SK-N-SH treated with all-trans-retinoic acid at 6 μM for 48 hours (cell line): ENCODE results near the gene ATP7B.

Experiments
- ATAC-seq: fragments of 200-7000 bp; cut with Tn5 transposase; 3 replicates; pipeline ENCODE4 v1.9.1; 2020; ENCODE audit warnings: mild to moderate bottlenecking, moderate library complexity
- ARNTL ChIP-seq: fragments of 450-650 bp; formaldehyde crosslinking; IDR thresholded peaks from 2 replicates; pipeline ENCODE4 v1.5.0; 2020; ENCODE audit warnings: low read depth, mild to moderate bottlenecking, moderate library complexity, borderline replicate concordance
- BACH2 ChIP-seq: fragments of 250-450 bp; sonication (Bioruptor Pico); IDR thresholded peaks from 2 replicates; pipeline ENCODE4 v1.9.0; 2021; ENCODE audit warnings: mild to moderate bottlenecking, borderline replicate concordance
- CSDC2 ChIP-seq: fragments of 250-450 bp; sonication (Bioruptor Pico); IDR thresholded peaks from 2 replicates; pipeline ENCODE4 v1.5.0; 2020; ENCODE audit warnings: mild to moderate bottlenecking, moderate library complexity
- ESRRG ChIP-seq: fragments of 250-450 bp; sonication (Bioruptor Pico); IDR thresholded peaks from 2 replicates; pipeline ENCODE4 v1.6.1; 2021; ENCODE audit warnings: mild to moderate bottlenecking
- GLIS3 ChIP-seq: fragments of 250-450 bp; sonication (Bioruptor Pico); IDR thresholded peaks from 2 replicates; pipeline ENCODE4 v1.5.0; 2020; ENCODE audit warnings: mild to moderate bottlenecking, moderate library complexity
- ISL1 ChIP-seq: fragments of 250-450 bp; sonication (Bioruptor Pico); IDR thresholded peaks from 2 replicates; pipeline ENCODE4 v2.1.2; 2022; ENCODE audit warnings: mild to moderate bottlenecking, moderate library complexity
- OSR1 ChIP-seq: fragments of 250-450 bp; sonication (Bioruptor Pico); IDR thresholded peaks from 2 replicates; pipeline ENCODE4 v1.8.0; 2022; ENCODE audit warnings: moderate library complexity, mild to moderate bottlenecking, inconsistent platforms
- PPARA ChIP-seq: fragments of 250-450 bp; sonication (Bioruptor Pico); IDR thresholded peaks from 2 replicates; pipeline ENCODE4 v1.5.0; 2020; ENCODE audit warnings: mild to moderate bottlenecking, borderline replicate concordance
- RARB ChIP-seq: fragments of 250-450 bp; sonication (Bioruptor Pico); IDR thresholded peaks from 2 replicates; pipeline ENCODE4 v1.8.0; 2021; ENCODE audit warnings: mild to moderate bottlenecking, moderate library complexity
- SNAI2 ChIP-seq: fragments of 250-450 bp; sonication (Bioruptor Pico); IDR thresholded peaks from 2 replicates; pipeline ENCODE4 v1.5.0; 2020; ENCODE audit warnings: mild to moderate bottlenecking, moderate library complexity
- TOX ChIP-seq: fragments of 250-450 bp; sonication (Bioruptor Pico); IDR thresholded peaks from 2 replicates; pipeline ENCODE4 v1.8.0; 2021; ENCODE audit warnings: mild to moderate bottlenecking, moderate library complexity, borderline replicate concordance
- ZC3H10 ChIP-seq: fragments of 250-450 bp; sonication (Bioruptor Pico); IDR thresholded peaks from 2 replicates; pipeline ENCODE4 v1.5.1; 2021; ENCODE audit warnings: mild to moderate bottlenecking, moderate library complexity
- ZFP3 ChIP-seq: fragments of 250-450 bp; sonication (Bioruptor Pico); IDR thresholded peaks from 2 replicates; pipeline ENCODE4 v1.5.0; 2020; ENCODE audit warnings: mild to moderate bottlenecking, moderate library complexity
- ZFP30 ChIP-seq: fragments of 450-650 bp; formaldehyde crosslinking; IDR thresholded peaks from 2 replicates; pipeline ENCODE4 v1.5.0; 2022; ENCODE audit warnings: mild to moderate bottlenecking, moderate library complexity
- ZNF70 ChIP-seq: fragments of 450-650 bp; formaldehyde crosslinking; IDR thresholded peaks from 2 replicates; pipeline ENCODE4 v1.5.0; 2020; ENCODE audit warnings: mild to moderate bottlenecking, moderate library complexity
- ZNF8 ChIP-seq: fragments of 450-650 bp; formaldehyde crosslinking; IDR thresholded peaks from 2 replicates; pipeline ENCODE4 v1.5.0; 2020; ENCODE audit warnings: mild to moderate bottlenecking, moderate library complexity
- TF ChIP-seq, protein P1 (sequence below): fragments of 250-450 bp; sonication (Bioruptor Pico); IDR thresholded peaks from 2 replicates; pipeline ENCODE4 v1.8.0; 2021; ENCODE audit warnings: low read depth, mild to moderate bottlenecking, moderate library complexity, borderline replicate concordance
- TF ChIP-seq, protein P2 (sequence below): fragments of 250-450 bp; sonication (Bioruptor Pico); IDR thresholded peaks from 2 replicates; pipeline ENCODE4 v1.5.1; 2021; ENCODE audit warnings: mild to moderate bottlenecking, moderate library complexity
- TF ChIP-seq, protein P3 (sequence below): fragments of 250-450 bp; sonication (Bioruptor Pico); IDR thresholded peaks from 2 replicates; pipeline ENCODE4 v1.5.0; 2020; ENCODE audit warnings: mild to moderate bottlenecking, moderate library complexity
- TF ChIP-seq, protein P4 (sequence below): fragments of 250-450 bp; sonication (Bioruptor Pico); IDR thresholded peaks from 2 replicates; pipeline ENCODE4 v1.8.0; 2020; ENCODE audit warnings: mild to moderate bottlenecking, moderate library complexity, borderline replicate concordance
- TF ChIP-seq, protein P5 (sequence below): fragments of 250-450 bp; sonication (Bioruptor Pico); IDR thresholded peaks from 2 replicates; pipeline ENCODE4 v1.5.1; 2020; ENCODE audit warnings: low read depth, mild to moderate bottlenecking, moderate library complexity

The ATP7B gene

DNA sequence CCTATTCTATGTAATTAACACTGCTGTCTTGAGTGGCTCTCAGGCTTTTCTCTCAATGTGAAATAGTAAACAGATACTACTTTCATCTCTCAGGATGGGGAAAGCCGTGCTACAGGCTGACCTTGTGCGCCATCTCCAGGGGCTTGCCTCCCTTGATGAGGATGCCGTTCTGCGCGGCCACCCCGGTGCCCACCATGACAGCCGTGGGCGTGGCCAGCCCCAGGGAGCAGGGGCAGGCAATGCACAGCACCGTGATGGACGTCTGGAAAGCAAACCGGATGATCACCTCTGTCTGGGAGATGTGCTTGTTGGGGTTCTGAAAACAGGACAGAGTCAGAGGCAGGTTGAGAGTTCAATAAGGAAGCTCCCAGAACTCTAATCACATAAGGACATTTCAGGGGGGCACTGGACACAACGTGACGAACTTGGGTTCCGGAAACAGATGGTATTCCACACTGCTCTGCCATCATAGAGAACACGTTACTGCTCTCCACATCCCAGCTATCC is 65.0 kb downstream of the ATP7B start:
- TF ChIP-seq, protein P1, sequence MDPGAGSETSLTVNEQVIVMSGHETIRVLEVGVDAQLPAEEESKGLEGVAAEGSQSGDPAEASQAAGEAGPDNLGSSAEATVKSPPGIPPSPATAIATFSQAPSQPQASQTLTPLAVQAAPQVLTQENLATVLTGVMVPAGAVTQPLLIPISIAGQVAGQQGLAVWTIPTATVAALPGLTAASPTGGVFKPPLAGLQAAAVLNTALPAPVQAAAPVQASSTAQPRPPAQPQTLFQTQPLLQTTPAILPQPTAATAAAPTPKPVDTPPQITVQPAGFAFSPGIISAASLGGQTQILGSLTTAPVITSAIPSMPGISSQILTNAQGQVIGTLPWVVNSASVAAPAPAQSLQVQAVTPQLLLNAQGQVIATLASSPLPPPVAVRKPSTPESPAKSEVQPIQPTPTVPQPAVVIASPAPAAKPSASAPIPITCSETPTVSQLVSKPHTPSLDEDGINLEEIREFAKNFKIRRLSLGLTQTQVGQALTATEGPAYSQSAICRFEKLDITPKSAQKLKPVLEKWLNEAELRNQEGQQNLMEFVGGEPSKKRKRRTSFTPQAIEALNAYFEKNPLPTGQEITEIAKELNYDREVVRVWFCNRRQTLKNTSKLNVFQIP: no peak
- TF ChIP-seq, protein P2, sequence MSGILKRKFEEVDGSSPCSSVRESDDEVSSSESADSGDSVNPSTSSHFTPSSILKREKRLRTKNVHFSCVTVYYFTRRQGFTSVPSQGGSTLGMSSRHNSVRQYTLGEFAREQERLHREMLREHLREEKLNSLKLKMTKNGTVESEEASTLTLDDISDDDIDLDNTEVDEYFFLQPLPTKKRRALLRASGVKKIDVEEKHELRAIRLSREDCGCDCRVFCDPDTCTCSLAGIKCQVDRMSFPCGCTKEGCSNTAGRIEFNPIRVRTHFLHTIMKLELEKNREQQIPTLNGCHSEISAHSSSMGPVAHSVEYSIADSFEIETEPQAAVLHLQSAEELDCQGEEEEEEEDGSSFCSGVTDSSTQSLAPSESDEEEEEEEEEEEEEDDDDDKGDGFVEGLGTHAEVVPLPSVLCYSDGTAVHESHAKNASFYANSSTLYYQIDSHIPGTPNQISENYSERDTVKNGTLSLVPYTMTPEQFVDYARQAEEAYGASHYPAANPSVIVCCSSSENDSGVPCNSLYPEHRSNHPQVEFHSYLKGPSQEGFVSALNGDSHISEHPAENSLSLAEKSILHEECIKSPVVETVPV (CRISPR knock-in tag): no peak
- TF ChIP-seq ESRRG (CRISPR knock-in tag) (no peak), TOX (CRISPR knock-in tag) (no peak), ZFP30 (no peak), ISL1 (CRISPR knock-in tag) (no peak), PPARA (no peak), ZFP3 (CRISPR knock-in tag) (no peak), RARB (no peak), BACH2 (no peak), ZNF70 (CRISPR knock-in tag) (no peak), ZNF8 (CRISPR knock-in tag) (no peak), OSR1 (CRISPR knock-in tag) (no peak), CSDC2 (CRISPR knock-in tag) (no peak)
- no peak for ATAC-seq

DNA sequence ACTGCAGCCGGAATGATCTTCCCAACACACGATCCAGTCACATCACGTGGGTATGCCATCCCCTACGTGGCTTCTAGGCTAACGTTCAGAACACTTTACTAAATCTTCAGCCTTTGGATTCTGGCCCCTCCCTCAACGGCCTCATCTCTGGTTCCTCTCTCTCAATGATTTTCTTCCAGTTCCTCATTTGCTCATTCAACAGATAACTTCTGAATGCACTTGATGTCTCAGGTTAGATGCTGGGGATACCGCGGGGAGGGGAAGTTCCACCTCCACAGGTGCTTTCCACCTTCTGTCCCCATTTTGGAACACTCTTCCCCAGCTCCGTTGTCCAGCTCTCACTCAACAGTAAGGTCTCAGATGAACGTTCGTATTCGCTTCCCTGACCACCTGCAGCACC is 66.1 kb downstream of the ATP7B start:
- TF ChIP-seq ZFP30 (no peak), ARNTL (no peak), RARB (no peak), SNAI2 (no peak), ZC3H10 (CRISPR knock-in tag) (no peak), ZNF70 (CRISPR knock-in tag) (no peak)
- TF ChIP-seq, protein P3, sequence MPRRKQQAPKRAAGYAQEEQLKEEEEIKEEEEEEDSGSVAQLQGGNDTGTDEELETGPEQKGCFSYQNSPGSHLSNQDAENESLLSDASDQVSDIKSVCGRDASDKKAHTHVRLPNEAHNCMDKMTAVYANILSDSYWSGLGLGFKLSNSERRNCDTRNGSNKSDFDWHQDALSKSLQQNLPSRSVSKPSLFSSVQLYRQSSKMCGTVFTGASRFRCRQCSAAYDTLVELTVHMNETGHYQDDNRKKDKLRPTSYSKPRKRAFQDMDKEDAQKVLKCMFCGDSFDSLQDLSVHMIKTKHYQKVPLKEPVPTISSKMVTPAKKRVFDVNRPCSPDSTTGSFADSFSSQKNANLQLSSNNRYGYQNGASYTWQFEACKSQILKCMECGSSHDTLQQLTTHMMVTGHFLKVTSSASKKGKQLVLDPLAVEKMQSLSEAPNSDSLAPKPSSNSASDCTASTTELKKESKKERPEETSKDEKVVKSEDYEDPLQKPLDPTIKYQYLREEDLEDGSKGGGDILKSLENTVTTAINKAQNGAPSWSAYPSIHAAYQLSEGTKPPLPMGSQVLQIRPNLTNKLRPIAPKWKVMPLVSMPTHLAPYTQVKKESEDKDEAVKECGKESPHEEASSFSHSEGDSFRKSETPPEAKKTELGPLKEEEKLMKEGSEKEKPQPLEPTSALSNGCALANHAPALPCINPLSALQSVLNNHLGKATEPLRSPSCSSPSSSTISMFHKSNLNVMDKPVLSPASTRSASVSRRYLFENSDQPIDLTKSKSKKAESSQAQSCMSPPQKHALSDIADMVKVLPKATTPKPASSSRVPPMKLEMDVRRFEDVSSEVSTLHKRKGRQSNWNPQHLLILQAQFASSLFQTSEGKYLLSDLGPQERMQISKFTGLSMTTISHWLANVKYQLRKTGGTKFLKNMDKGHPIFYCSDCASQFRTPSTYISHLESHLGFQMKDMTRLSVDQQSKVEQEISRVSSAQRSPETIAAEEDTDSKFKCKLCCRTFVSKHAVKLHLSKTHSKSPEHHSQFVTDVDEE (CRISPR knock-in tag): no peak
- ATAC-seq: no peak

DNA sequence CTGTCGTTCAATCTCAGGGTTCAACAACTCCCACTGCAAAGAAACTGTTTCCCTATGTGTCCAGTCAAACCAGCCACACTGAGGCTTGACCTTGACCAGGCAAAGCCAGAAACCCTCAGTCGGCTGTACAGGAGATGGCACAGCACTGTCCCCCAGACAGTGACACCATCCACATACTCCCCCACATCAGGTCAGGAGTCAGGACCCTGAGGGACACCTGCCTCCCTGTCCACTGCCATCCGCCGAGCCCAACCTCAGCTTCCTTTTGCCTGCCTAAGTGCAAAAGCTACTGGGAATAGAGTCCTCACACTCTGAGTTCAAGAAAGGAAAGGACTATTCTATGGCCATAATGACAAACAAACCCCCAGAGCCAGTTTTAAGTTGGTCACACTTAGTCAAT is 66.8 kb downstream of the ATP7B start:
- no peak for ATAC-seq
- no peak for TF ChIP-seq SNAI2
- TF ChIP-seq ZNF8 (CRISPR knock-in tag): no peak
- no peak for TF ChIP-seq TOX (CRISPR knock-in tag)
- no peak for TF ChIP-seq CSDC2 (CRISPR knock-in tag)
- TF ChIP-seq ZC3H10 (CRISPR knock-in tag): no peak
- no peak for TF ChIP-seq ZFP30
- TF ChIP-seq GLIS3 (CRISPR knock-in tag): no peak
- TF ChIP-seq, protein P1: no peak
- TF ChIP-seq, protein P4, sequence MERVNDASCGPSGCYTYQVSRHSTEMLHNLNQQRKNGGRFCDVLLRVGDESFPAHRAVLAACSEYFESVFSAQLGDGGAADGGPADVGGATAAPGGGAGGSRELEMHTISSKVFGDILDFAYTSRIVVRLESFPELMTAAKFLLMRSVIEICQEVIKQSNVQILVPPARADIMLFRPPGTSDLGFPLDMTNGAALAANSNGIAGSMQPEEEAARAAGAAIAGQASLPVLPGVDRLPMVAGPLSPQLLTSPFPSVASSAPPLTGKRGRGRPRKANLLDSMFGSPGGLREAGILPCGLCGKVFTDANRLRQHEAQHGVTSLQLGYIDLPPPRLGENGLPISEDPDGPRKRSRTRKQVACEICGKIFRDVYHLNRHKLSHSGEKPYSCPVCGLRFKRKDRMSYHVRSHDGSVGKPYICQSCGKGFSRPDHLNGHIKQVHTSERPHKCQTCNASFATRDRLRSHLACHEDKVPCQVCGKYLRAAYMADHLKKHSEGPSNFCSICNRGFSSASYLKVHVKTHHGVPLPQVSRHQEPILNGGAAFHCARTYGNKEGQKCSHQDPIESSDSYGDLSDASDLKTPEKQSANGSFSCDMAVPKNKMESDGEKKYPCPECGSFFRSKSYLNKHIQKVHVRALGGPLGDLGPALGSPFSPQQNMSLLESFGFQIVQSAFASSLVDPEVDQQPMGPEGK (CRISPR knock-in tag): no peak
- TF ChIP-seq, all 23 proteins: peak for 0

DNA sequence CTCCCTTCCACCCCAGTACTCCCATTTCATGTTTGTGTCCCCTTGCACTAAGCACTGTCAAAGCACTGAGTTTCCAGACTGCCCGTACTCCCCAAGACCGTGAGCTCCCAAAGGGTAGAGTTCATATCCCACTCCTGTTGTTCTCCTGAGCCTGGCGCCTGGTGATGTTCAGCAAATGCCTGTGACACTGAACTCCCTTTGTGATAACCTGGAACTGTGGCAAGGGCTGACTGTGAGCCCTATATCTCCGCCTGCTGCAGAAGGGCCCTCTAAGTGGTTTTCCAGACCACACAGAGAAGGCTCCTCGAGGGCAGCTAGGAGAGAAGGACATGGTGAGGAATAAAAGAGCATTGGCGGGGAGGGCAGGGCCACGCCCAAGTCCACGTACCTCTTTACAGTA is 67.5 kb downstream of the ATP7B start:
- ATAC-seq: no peak
- TF ChIP-seq, protein P5, sequence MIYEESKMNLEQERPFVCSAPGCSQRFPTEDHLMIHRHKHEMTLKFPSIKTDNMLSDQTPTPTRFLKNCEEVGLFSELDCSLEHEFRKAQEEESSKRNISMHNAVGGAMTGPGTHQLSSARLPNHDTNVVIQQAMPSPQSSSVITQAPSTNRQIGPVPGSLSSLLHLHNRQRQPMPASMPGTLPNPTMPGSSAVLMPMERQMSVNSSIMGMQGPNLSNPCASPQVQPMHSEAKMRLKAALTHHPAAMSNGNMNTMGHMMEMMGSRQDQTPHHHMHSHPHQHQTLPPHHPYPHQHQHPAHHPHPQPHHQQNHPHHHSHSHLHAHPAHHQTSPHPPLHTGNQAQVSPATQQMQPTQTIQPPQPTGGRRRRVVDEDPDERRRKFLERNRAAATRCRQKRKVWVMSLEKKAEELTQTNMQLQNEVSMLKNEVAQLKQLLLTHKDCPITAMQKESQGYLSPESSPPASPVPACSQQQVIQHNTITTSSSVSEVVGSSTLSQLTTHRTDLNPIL: no peak
- TF ChIP-seq, all 23 proteins: peak for 0
